Measurements from ENCODE around the gene CSTPP1. TPM values are rescaled to one million over a fixed set of nuclear protein-coding genes. Genes with fewer than 3 reads are reported as not detected.

The CSTPP1 gene
- total RNA-seq, 1 experiment from 2014 or later, result 88.3 TPM

- Histone ChIP-seq H3K36me3 (ENCODE audit: low read depth) (no peaks in the 10 kb centered on the region), H3K27ac (no peak overlapping the region), H2AFZ (no peak overlapping the region), H3K4me1 (replicated peaks; ENCODE audit: insufficient read depth) (no peaks in the 10 kb centered on the region), H4K20me1 (ENCODE audit: insufficient read depth) (no peaks in the 10 kb centered on the region), H3K9me3 (ENCODE audit: insufficient read depth, low read depth) (no peaks in the 10 kb centered on the region), H3K9me2 (ENCODE audit: insufficient read depth) (no peaks in the 10 kb centered on the region), H3K79me2 (ENCODE audit: low read depth) (no peaks in the 10 kb centered on the region), H3F3A (ENCODE audit: insufficient read depth, low read depth) (0 out of 2 replicates have a peak, but pooled peaks cover 9% of the 10 kb centered on the region), H3K4me2 (no peak overlapping the region), H3K4me3 (no peak overlapping the region), H3K27me3 (ENCODE audit: insufficient read depth, low read depth) (no peaks in the 10 kb centered on the region)
- ChIA-PET POLR2A (ENCODE audit: unreplicated experiment) (no interaction called here), CTCF (interaction anchor here (0.6 to 1.5 kb wide), 6 partner anchors 236 to 979 kb away, joined by 3 to 6 read pairs (median 4); no protein-coding TSS in a partner anchor)
- intact Hi-C loops (cut with micrococcal nuclease; ENCODE audit: unreplicated experiment), result no loop called here
- TF ChIP-seq CTCF (conservative IDR thresholded peaks at IDR 0.05), result no peak
- TF ChIP-seq EZH2 (IDR thresholded peaks at IDR 0.05; ENCODE audit: low read depth), result no peak
- no TSS peak for BruUV-seq (replicated peaks)
- DNase-seq, result no peak
Measured at GRCh38 chr11:47152126-47152952, 215.8 kb downstream of the CSTPP1 start.

- Histone ChIP-seq H3K27me3 (ENCODE audit: insufficient read depth, low read depth) (no peaks in the 10 kb centered on the region), H4K20me1 (ENCODE audit: insufficient read depth) (no peaks in the 10 kb centered on the region), H2AFZ (no peak overlapping the region), H3K4me3 (no peak overlapping the region), H3K9me2 (ENCODE audit: insufficient read depth) (no peaks in the 10 kb centered on the region), H3K36me3 (ENCODE audit: low read depth) (no peaks in the 10 kb centered on the region), H3K4me2 (no peak overlapping the region), H3F3A (ENCODE audit: insufficient read depth, low read depth) (0 out of 2 replicates have a peak, but pooled peaks cover 9% of the 10 kb centered on the region), H3K27ac (no peak overlapping the region), H3K4me1 (replicated peaks; ENCODE audit: insufficient read depth) (no peaks in the 10 kb centered on the region), H3K79me2 (ENCODE audit: low read depth) (no peaks in the 10 kb centered on the region), H3K9me3 (ENCODE audit: insufficient read depth, low read depth) (no peaks in the 10 kb centered on the region)
- no TSS peak for BruUV-seq (replicated peaks)
- TF ChIP-seq CTCF (conservative IDR thresholded peaks at IDR 0.05) (peak; percentile 99), EZH2 (IDR thresholded peaks at IDR 0.05; ENCODE audit: low read depth) (no peak)
- peak; percentile 66 to 79 for DNase-seq
- CTCF ChIA-PET, result interaction anchor here (0.6 to 1.5 kb wide), 9 partner anchors 189 to 980 kb away, joined by 3 to 9 read pairs (median 4); partner anchors contain the start of gene CSTPP1
- intact Hi-C loops (cut with micrococcal nuclease; ENCODE audit: unreplicated experiment), result loop anchor here (1.0 kb wide), 2 partner anchors 234 to 264 kb away; no protein-coding TSS in a partner anchor
- POLR2A ChIA-PET (ENCODE audit: unreplicated experiment), result interaction anchor here (0.7 kb wide), 1 partner anchor 276 kb away, joined by 3 read pairs; no protein-coding TSS in a partner anchor
Measured at GRCh38 chr11:47152953-47153950, 216.7 kb downstream of the CSTPP1 start.
